Fibroblast of lung (primary cell): ENCODE data around the gene SAMSN1. TPM values are rescaled to one million over a fixed set of nuclear protein-coding genes. Genes with fewer than 3 reads are reported as not detected.
"Not testable (repeated sequence)": the region's sequence is repeated elsewhere in the genome, so short reads cannot be mapped to it uniquely, and the experiment has no call there.

ENCODE experiments used
- DNase-seq, 2 donors: peaks; one replicate each; pipeline versions ENCODE4 v3.0.0 to v3.0.0-alpha.2; 2010; ENCODE audit warnings: low read depth in 2 of 2
- H2AFZ ChIP-seq: 2 replicates; pipeline ENCODE4 v1.5.1; 2012; ENCODE audit warnings: low read length, control low read depth, inconsistent platforms
- H3K27ac ChIP-seq: 2 replicates; pipeline ENCODE4 v1.5.1; 2011; ENCODE audit warnings: low read length, control low read depth; ENCODE audit not compliant: insufficient read depth
- H3K27me3 ChIP-seq: 2 replicates; pipeline ENCODE4 v1.5.1; 2011; ENCODE audit warnings: mild to moderate bottlenecking, low read length; ENCODE audit not compliant: control insufficient read depth, insufficient read depth
- H3K36me3 ChIP-seq: 2 replicates; pipeline ENCODE4 v1.5.1; 2011; ENCODE audit warnings: low read length; ENCODE audit not compliant: control insufficient read depth, insufficient read depth
- H3K4me1 ChIP-seq: 2 replicates; pipeline ENCODE4 v1.5.1; 2011; ENCODE audit warnings: low read length; ENCODE audit not compliant: control insufficient read depth, insufficient read depth; ENCODE audit errors: extremely low read depth
- H3K4me2 ChIP-seq: 2 replicates; pipeline ENCODE4 v1.5.1; 2011; ENCODE audit warnings: low read length, control low read depth; ENCODE audit not compliant: insufficient read depth; ENCODE audit errors: extremely low read depth
- H3K4me3 ChIP-seq, 4 experiments: fragments of 200-600 bp in 1 of 4; sonication (generic) in 1 of 4; replicated peaks in 1 of 4; 2 replicates each; pipeline ENCODE4 v1.5.1; 2011 to 2016; ENCODE audit warnings: low read length in 4 of 4, low read depth in 3 of 4, mild to moderate bottlenecking in 3 of 4, control low read depth in 2 of 4, inconsistent platforms in 1 of 4, mixed read lengths in 1 of 4; ENCODE audit not compliant: insufficient read depth in 1 of 4; ENCODE audit errors: control extremely low read depth in 1 of 4
- H3K79me2 ChIP-seq: 2 replicates; pipeline ENCODE4 v1.5.1; 2012; ENCODE audit warnings: mild to moderate bottlenecking, low read length, inconsistent platforms; ENCODE audit not compliant: control insufficient read depth, insufficient read depth
- H3K9ac ChIP-seq: 2 replicates; pipeline ENCODE4 v1.5.1; 2011; ENCODE audit warnings: mild to moderate bottlenecking, low read length, control low read depth; ENCODE audit not compliant: insufficient read depth
- H3K9me3 ChIP-seq: 2 replicates; pipeline ENCODE4 v1.5.1; 2012; ENCODE audit warnings: low read depth, low read length; ENCODE audit not compliant: control insufficient read depth, insufficient read depth
- H4K20me1 ChIP-seq: 2 replicates; pipeline ENCODE4 v1.5.1; 2011; ENCODE audit warnings: low read length; ENCODE audit not compliant: control insufficient read depth, insufficient read depth; ENCODE audit errors: extremely low read depth
- CTCF ChIP-seq, 2 donors: IDR thresholded peaks in 1 of 2; conservative IDR thresholded peaks in 1 of 2; 1 replicate in 1 of 2; 2 replicates in 1 of 2; pipeline ENCODE4 v1.5.1; 2011 to 2012; ENCODE audit warnings: low read length in 2 of 2, control low read depth in 1 of 2, inconsistent platforms in 1 of 2, low read depth in 1 of 2, mild to moderate bottlenecking in 1 of 2
- EZH2 ChIP-seq: IDR thresholded peaks from 2 replicates; pipeline ENCODE4 v1.5.1; 2012; ENCODE audit warnings: low read length, control low read depth, mild to moderate bottlenecking; ENCODE audit errors: missing control alignments
- polyA plus RNA-seq, 2 donors: library from polyadenylated mRNA; depleted of rRNA in 1 of 2; stranded (reverse) in 1 of 2; unstranded in 1 of 2; fragments of >200 nt; gene quantifications; 2 replicates each; pipeline ENCODE4 v1.2.1, GENCODE V29; 2011 to 2012; ENCODE audit warnings: missing spikeins in 1 of 2
- total RNA-seq: library from RNA; depleted of rRNA; stranded (reverse); fragments of >200 nt; gene quantifications from 2 replicates; pipeline ENCODE4 v1.2.1, GENCODE V29; 2014

SAMSN1 gene
- total and polyA plus RNA-seq, 2 donors (not counting 1 experiment from before 2014, with no cell fraction given): not detected

DNA sequence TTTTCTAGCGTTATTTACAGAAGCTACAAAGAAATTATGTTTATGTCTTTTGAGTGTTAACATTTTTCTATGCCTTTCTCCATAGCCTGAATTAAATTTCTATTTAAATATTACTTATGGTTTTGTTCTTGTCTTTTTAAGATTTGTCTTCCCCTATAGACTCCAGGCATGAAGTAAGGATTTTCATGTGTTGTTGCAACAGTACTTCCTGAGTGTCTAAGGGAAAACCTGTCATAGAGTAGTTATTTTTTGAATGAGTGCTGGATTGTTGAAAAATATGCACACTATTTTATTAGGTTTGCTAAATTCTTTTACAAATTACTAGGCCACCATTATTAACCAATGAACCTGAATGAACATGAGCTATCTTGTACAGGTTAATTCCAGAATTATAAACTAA is 27.1 kb downstream of the SAMSN1 start:
- Histone ChIP-seq H3K27me3 (no peaks in the 10 kb centered on the region), H3K9me3 (no peaks in the 10 kb centered on the region), H3K9ac (no peak overlapping the region), H2AFZ (no peak overlapping the region), H3K36me3 (no peaks in the 10 kb centered on the region), H3K4me3 (no peak overlapping the region), H3K4me1 (no peaks in the 10 kb centered on the region), H3K4me2 (no peak overlapping the region), H3K27ac (no peak overlapping the region), H3K79me2 (no peaks in the 10 kb centered on the region), H4K20me1 (no peaks in the 10 kb centered on the region)
- DNase-seq: no peak
- TF ChIP-seq EZH2 (no peak), CTCF (conservative IDR thresholded peaks at IDR 0.05 in 1 of 2, IDR thresholded peaks at IDR 0.05 in 1 of 2; ENCODE audit: low read depth in 1 of 2, low read length in 2 of 2) (no peak)

DNA sequence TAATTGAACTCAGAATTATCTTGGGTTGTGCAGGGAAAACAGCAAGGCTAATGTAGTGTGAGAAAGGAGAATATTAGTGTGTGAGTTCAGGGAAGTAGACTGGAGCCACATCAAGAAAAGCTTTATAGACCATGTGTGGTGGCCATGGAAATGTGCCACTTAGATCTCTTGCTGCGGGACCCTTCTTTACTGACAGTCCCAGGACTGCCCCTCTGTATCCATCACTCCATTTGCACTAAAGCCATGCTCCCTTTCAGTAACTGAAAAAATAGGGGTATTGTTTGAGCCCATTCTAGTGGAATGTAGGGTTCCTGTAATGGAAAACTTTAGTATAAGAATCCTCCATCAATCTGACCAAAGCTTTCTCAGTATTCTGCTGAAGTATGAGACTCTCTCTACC is 32.3 kb downstream of the SAMSN1 start:
- Histone ChIP-seq H3K9ac (no peak overlapping the region), H3K4me3 (no peak overlapping the region), H4K20me1 (no peaks in the 10 kb centered on the region), H2AFZ (no peak overlapping the region), H3K79me2 (no peaks in the 10 kb centered on the region), H3K4me2 (no peak overlapping the region), H3K4me1 (no peaks in the 10 kb centered on the region), H3K27me3 (no peaks in the 10 kb centered on the region), H3K9me3 (no peaks in the 10 kb centered on the region), H3K36me3 (no peaks in the 10 kb centered on the region), H3K27ac (no peak overlapping the region)
- DNase-seq: no peak
- no peak for TF ChIP-seq CTCF (conservative IDR thresholded peaks at IDR 0.05 in 1 of 2, IDR thresholded peaks at IDR 0.05 in 1 of 2; ENCODE audit: low read depth in 1 of 2, low read length in 2 of 2)
- TF ChIP-seq EZH2: no peak

- H3K27ac ChIP-seq, H3K27me3 ChIP-seq, H4K20me1 ChIP-seq, H3K4me2 ChIP-seq, DNase-seq, H3K4me3 ChIP-seq, H3K36me3 ChIP-seq, H3K9ac ChIP-seq, H3K4me1 ChIP-seq, H3K79me2 ChIP-seq, H2AFZ ChIP-seq, H3K9me3 ChIP-seq: not testable (repeated sequence)
Measured at GRCh38 chr21:14506859-14507457, 39.2 kb downstream of the SAMSN1 start.
